ENCODE measurements around the gene RENBP.

The RENBP gene

DNA sequence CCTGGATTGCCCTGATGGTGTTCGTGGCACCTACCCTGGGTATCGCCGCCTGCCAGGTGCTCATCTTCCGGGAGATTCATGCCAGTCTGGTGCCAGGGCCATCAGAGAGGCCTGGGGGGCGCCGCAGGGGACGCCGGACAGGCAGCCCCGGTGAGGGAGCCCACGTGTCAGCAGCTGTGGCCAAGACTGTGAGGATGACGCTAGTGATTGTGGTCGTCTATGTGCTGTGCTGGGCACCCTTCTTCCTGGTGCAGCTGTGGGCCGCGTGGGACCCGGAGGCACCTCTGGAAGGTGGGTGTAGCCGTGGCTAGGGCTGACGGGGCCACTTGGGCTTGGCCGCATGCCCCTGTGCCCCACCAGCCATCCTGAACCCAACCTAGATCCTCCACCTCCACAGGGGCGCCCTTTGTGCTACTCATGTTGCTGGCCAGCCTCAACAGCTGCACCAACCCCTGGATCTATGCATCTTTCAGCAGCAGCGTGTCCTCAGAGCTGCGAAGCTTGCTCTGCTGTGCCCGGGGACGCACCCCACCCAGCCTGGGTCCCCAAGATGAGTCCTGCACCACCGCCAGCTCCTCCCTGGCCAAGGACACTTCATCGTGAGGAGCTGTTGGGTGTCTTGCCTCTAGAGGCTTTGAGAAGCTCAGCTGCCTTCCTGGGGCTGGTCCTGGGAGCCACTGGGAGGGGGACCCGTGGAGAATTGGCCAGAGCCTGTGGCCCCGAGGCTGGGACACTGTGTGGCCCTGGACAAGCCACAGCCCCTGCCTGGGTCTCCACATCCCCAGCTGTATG lies 38.1 kb downstream of the RENBP start (continued):
- TF ChIP-seq ZNF426 (tag by site-specific recombination; IDR thresholded peaks at IDR 0.05) (no peak), ZBTB20 (tag by site-specific recombination; IDR thresholded peaks at IDR 0.05) (no peak), ZNF23 (tag by site-specific recombination; IDR thresholded peaks at IDR 0.05; ENCODE audit: borderline replicate concordance) (no peak), KLF10 (tag by site-specific recombination; IDR thresholded peaks at IDR 0.05) (no peak)
- TF ChIP-seq, protein P1, sequence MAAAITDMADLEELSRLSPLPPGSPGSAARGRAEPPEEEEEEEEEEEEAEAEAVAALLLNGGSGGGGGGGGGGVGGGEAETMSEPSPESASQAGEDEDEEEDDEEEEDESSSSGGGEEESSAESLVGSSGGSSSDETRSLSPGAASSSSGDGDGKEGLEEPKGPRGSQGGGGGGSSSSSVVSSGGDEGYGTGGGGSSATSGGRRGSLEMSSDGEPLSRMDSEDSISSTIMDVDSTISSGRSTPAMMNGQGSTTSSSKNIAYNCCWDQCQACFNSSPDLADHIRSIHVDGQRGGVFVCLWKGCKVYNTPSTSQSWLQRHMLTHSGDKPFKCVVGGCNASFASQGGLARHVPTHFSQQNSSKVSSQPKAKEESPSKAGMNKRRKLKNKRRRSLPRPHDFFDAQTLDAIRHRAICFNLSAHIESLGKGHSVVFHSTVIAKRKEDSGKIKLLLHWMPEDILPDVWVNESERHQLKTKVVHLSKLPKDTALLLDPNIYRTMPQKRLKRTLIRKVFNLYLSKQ (tag by site-specific recombination; IDR thresholded peaks at IDR 0.05; ENCODE audit: borderline replicate concordance) = no peak
- TF ChIP-seq, protein P2, sequence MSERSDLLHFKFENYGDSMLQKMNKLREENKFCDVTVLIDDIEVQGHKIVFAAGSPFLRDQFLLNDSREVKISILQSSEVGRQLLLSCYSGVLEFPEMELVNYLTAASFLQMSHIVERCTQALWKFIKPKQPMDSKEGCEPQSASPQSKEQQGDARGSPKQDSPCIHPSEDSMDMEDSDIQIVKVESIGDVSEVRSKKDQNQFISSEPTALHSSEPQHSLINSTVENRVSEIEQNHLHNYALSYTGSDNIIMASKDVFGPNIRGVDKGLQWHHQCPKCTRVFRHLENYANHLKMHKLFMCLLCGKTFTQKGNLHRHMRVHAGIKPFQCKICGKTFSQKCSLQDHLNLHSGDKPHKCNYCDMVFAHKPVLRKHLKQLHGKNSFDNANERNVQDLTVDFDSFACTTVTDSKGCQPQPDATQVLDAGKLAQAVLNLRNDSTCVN (tag by site-specific recombination; optimal IDR thresholded peaks at IDR 0.05) = no peak
- TF ChIP-seq, protein P3, sequence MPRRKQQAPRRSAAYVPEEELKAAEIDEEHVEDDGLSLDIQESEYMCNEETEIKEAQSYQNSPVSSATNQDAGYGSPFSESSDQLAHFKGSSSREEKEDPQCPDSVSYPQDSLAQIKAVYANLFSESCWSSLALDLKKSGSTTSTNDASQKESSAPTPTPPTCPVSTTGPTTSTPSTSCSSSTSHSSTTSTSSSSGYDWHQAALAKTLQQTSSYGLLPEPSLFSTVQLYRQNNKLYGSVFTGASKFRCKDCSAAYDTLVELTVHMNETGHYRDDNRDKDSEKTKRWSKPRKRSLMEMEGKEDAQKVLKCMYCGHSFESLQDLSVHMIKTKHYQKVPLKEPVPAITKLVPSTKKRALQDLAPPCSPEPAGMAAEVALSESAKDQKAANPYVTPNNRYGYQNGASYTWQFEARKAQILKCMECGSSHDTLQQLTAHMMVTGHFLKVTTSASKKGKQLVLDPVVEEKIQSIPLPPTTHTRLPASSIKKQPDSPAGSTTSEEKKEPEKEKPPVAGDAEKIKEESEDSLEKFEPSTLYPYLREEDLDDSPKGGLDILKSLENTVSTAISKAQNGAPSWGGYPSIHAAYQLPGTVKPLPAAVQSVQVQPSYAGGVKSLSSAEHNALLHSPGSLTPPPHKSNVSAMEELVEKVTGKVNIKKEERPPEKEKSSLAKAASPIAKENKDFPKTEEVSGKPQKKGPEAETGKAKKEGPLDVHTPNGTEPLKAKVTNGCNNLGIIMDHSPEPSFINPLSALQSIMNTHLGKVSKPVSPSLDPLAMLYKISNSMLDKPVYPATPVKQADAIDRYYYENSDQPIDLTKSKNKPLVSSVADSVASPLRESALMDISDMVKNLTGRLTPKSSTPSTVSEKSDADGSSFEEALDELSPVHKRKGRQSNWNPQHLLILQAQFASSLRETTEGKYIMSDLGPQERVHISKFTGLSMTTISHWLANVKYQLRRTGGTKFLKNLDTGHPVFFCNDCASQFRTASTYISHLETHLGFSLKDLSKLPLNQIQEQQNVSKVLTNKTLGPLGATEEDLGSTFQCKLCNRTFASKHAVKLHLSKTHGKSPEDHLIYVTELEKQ (tag by site-specific recombination; IDR thresholded peaks at IDR 0.05; ENCODE audit: borderline replicate concordance) = no peak

DNA sequence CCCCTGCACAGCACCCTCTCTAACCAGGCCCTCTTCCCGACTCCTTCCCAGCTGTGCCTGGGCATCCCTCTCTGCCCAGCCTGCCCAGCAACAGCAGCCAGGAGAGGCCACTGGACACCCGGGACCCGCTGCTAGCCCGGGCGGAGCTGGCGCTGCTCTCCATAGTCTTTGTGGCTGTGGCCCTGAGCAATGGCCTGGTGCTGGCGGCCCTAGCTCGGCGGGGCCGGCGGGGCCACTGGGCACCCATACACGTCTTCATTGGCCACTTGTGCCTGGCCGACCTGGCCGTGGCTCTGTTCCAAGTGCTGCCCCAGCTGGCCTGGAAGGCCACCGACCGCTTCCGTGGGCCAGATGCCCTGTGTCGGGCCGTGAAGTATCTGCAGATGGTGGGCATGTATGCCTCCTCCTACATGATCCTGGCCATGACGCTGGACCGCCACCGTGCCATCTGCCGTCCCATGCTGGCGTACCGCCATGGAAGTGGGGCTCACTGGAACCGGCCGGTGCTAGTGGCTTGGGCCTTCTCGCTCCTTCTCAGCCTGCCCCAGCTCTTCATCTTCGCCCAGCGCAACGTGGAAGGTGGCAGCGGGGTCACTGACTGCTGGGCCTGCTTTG lies 38.9 kb downstream of the RENBP start:
- Histone ChIP-seq H3K36me3 (ENCODE audit: control insufficient read depth in 2 of 2, insufficient read depth in 1 of 2, low read length in 2 of 2) (no peaks in the 10 kb centered on the region), H3K4me3 (ENCODE audit: low read depth, low read length) (no peak overlapping the region), H3K27ac (ENCODE audit: extremely low read depth, low read depth, low read length) (no peak overlapping the region), H3K9me3 (ENCODE audit: control insufficient read depth, insufficient read depth, low read depth, low read length) (no peaks in the 10 kb centered on the region), H3K4me1 (ENCODE audit: control insufficient read depth, insufficient read depth, low read length) (no peaks in the 10 kb centered on the region)
- CTCF ChIA-PET = no interaction called here
- TF ChIP-seq, protein P4, sequence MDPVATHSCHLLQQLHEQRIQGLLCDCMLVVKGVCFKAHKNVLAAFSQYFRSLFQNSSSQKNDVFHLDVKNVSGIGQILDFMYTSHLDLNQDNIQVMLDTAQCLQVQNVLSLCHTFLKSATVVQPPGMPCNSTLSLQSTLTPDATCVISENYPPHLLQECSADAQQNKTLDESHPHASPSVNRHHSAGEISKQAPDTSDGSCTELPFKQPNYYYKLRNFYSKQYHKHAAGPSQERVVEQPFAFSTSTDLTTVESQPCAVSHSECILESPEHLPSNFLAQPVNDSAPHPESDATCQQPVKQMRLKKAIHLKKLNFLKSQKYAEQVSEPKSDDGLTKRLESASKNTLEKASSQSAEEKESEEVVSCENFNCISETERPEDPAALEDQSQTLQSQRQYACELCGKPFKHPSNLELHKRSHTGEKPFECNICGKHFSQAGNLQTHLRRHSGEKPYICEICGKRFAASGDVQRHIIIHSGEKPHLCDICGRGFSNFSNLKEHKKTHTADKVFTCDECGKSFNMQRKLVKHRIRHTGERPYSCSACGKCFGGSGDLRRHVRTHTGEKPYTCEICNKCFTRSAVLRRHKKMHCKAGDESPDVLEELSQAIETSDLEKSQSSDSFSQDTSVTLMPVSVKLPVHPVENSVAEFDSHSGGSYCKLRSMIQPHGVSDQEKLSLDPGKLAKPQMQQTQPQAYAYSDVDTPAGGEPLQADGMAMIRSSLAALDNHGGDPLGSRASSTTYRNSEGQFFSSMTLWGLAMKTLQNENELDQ (tag by site-specific recombination; IDR thresholded peaks at IDR 0.05; ENCODE audit: low read depth) = no peak
- TF ChIP-seq, protein P5, sequence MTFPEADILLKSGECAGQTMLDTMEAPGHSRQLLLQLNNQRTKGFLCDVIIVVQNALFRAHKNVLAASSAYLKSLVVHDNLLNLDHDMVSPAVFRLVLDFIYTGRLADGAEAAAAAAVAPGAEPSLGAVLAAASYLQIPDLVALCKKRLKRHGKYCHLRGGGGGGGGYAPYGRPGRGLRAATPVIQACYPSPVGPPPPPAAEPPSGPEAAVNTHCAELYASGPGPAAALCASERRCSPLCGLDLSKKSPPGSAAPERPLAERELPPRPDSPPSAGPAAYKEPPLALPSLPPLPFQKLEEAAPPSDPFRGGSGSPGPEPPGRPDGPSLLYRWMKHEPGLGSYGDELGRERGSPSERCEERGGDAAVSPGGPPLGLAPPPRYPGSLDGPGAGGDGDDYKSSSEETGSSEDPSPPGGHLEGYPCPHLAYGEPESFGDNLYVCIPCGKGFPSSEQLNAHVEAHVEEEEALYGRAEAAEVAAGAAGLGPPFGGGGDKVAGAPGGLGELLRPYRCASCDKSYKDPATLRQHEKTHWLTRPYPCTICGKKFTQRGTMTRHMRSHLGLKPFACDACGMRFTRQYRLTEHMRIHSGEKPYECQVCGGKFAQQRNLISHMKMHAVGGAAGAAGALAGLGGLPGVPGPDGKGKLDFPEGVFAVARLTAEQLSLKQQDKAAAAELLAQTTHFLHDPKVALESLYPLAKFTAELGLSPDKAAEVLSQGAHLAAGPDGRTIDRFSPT (tag by site-specific recombination; IDR thresholded peaks at IDR 0.05) = 0 out of 2 replicates have a peak, but pooled peaks have one; percentile 11
- POLR2A ChIA-PET = no interaction called here
